HFFc6 (cell line): ENCODE results near the gene PHACTR3. TPM values are rescaled to one million over a fixed set of nuclear protein-coding genes. Genes with fewer than 3 reads are reported as not detected.

Experiments used
- DNase-seq: peaks from one replicate; pipeline ENCODE4 v3.0.0-alpha.2; 2018
- H3K27ac Mint-ChIP-seq: 2 replicates; pipeline ENCODE4 v1.8.0; 2020; ENCODE audit warnings: mild to moderate bottlenecking, mixed read lengths
- H3K27me3 Mint-ChIP-seq: 2 replicates; pipeline ENCODE4 v1.8.0; 2021; ENCODE audit warnings: mild to moderate bottlenecking, moderate library complexity, mixed read lengths; ENCODE audit not compliant: insufficient read depth
- H3K36me3 Mint-ChIP-seq: 2 replicates; pipeline ENCODE4 v1.8.0; 2021; ENCODE audit warnings: low read depth, mixed read lengths
- H3K4me1 Mint-ChIP-seq: 2 replicates; pipeline ENCODE4 v1.8.0; 2020; ENCODE audit warnings: low read depth, mixed read lengths
- H3K4me3 Mint-ChIP-seq: 2 replicates; pipeline ENCODE4 v1.8.0; 2020; ENCODE audit warnings: mild to moderate bottlenecking, moderate library complexity, mixed read lengths
- H3K9me3 Mint-ChIP-seq: 2 replicates; pipeline ENCODE4 v1.8.0; 2020; ENCODE audit warnings: mild to moderate bottlenecking, mixed read lengths
- CTCF ChIP-seq: fragments of 200-600 bp; sonication (generic); IDR thresholded peaks from 2 replicates; pipeline ENCODE4 v1.5.0; 2021; ENCODE audit warnings: antibody characterized with exemption, mild to moderate bottlenecking
- total RNA-seq, 6 experiments: library from RNA; stranded (reverse); fragmentation: NEBNext Ultra II Directional; extraction: Animal tissue kit (Norgen Biotek cat#: 25700); gene quantifications; 2 replicates in 1 of 6; 3 replicates in 5 of 6; pipeline ENCODE4 v1.2.3, GENCODE V29; 2021

The PHACTR3 gene
- total RNA-seq, 6 experiments from 2014 or later = not detected

- Mint-ChIP-seq H3K9me3 (peaks cover 39% of the 10 kb centered on the region), H3K4me1 (no peaks in the 10 kb centered on the region), H3K27me3 (peaks cover 6% of the 10 kb centered on the region), H3K4me3 (no peak overlapping the region), H3K27ac (no peak overlapping the region), H3K36me3 (peaks cover 10% of the 10 kb centered on the region; the same call in 1 of the 2 replicates)
- no peak for TF ChIP-seq CTCF
- DNase-seq = no peak
Observed at GRCh38 chr20:59830665-59831023, 226.3 kb downstream of the PHACTR3 start.

GRCh38 chr20:59831024-59831915, 226.9 kb downstream of the PHACTR3 start:
- H3K4me3 Mint-ChIP-seq = no peak overlapping the region
- DNase-seq = no peak
- TF ChIP-seq CTCF = no peak
- peaks cover 6% of the 10 kb centered on the region for H3K27me3 Mint-ChIP-seq
- H3K36me3 Mint-ChIP-seq = peaks cover 10% of the 10 kb centered on the region; the same call in 1 of the 2 replicates
- H3K4me1 Mint-ChIP-seq = no peaks in the 10 kb centered on the region
- H3K27ac Mint-ChIP-seq = no peak overlapping the region
- H3K9me3 Mint-ChIP-seq = peaks cover 36% of the 10 kb centered on the region

GRCh38 chr20:59831916-59832270, 227.6 kb downstream of the PHACTR3 start:
- TF ChIP-seq CTCF = no peak
- no peaks in the 10 kb centered on the region for H3K4me1 Mint-ChIP-seq
- peaks cover 30% of the 10 kb centered on the region for H3K9me3 Mint-ChIP-seq
- H3K27ac Mint-ChIP-seq = no peak overlapping the region
- DNase-seq = no peak
- peaks cover 5% of the 10 kb centered on the region; the same call in 1 of the 2 replicates for H3K36me3 Mint-ChIP-seq
- H3K27me3 Mint-ChIP-seq = peaks cover 6% of the 10 kb centered on the region
- no peak overlapping the region for H3K4me3 Mint-ChIP-seq

GRCh38 chr20:59832406-59833363, 228.3 kb downstream of the PHACTR3 start:
- no peak overlapping the region for H3K27ac Mint-ChIP-seq
- no peaks in the 10 kb centered on the region for H3K4me1 Mint-ChIP-seq

More at GRCh38 chr20:59832406-59833363, 228.3 kb downstream of the PHACTR3 start:
- Mint-ChIP-seq H3K27me3 (peaks cover 9% of the 10 kb centered on the region), H3K36me3 (peaks cover 5% of the 10 kb centered on the region; the same call in 1 of the 2 replicates), H3K4me3 (no peak overlapping the region), H3K9me3 (peaks cover 26% of the 10 kb centered on the region)
- DNase-seq = no peak
- TF ChIP-seq CTCF = no peak
